ENCODE data around the gene MAML2.

DNA sequence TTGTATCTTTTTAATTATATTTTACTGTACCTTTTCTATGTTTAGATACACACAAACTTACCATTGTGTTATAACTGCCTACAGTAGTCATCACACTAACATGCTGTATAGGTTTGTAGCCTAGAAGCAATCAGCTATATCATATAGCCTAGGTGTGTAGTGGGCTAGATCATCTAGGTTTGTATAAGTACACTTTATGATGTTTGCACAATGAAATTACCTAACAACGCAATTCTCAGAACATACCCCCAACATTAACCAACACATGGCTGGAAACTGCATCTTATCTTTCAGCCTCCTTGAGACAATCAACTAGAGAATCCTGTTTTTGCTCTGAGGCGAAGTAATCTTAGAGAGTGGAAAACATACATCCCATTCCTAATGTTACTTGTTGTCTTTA lies 358.9 kb downstream of the MAML2 start:
- TF ChIP-seq GATA2 (IDR thresholded peaks at IDR 0.05; ENCODE audit: low read depth, low read length) (no peak), GATA3 (IDR thresholded peaks at IDR 0.05; ENCODE audit: low read depth, low read length) (no peak)
